Fibroblast of skin of scalp (primary cell): ENCODE data around the gene NFKBIE.

Source experiments
- DNase-seq: peaks from one replicate; pipeline ENCODE4 v3.0.0-alpha.2; 2013

NFKBIE gene

GRCh38 chr6:44297063-44298038, 32.0 kb upstream of the NFKBIE start:
- DNase-seq = peak; percentile 6

- DNase-seq = no peak
Measured at GRCh38 chr6:44294832-44295791, 29.8 kb upstream of the NFKBIE start.

- DNase-seq = no peak
Measured at GRCh38 chr6:44292661-44293365, 27.5 kb upstream of the NFKBIE start.

GRCh38 chr6:44291841-44292240, 26.5 kb upstream of the NFKBIE start:
- no peak for DNase-seq

DNA sequence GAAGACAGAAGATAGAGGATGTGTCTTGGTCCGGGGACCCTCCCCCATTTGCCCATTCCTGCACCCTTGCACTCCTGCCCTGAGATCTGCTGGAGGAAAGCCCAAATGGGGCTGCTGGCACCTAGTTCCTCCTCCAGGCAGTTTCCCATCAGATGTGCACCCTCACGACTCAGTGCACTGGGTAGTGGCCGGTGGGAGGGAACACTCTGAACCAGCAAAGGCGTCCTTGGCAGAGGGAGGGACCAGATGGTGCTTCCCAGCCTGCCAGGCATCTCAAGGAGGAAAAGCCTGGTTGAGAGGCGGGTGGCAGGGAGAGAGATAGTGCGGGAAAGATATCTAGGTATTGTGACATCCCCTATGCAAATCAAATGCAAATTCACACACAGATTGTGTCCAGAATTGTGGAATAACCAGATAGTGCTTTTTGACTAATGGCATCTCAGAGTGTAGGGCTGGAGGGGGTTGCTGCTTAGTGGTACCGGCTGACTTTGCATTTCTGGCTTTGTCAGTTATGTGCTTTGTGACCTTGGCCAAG, 24.4 kb upstream of the NFKBIE start:
- no peak for DNase-seq

DNA sequence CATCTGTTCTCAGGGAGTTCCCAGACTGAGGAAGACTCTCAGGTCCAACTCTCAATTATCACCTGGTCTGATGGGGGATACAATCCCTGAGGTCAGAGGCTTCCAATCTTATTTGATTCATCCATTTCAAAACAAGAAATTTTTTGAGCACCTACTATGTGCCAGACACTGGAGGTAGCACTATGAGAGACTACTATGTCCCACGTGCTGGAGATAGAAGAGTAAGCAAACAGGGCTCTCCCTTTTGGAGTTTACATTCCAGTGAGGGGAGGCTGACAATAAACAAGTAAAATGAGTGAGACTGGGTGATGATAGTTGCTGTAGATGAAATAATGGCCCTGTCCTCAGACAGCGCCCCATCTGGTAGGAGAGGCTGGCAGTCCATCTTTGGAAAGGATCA, 21.4 kb upstream of the NFKBIE start:
- no peak for DNase-seq

DNA sequence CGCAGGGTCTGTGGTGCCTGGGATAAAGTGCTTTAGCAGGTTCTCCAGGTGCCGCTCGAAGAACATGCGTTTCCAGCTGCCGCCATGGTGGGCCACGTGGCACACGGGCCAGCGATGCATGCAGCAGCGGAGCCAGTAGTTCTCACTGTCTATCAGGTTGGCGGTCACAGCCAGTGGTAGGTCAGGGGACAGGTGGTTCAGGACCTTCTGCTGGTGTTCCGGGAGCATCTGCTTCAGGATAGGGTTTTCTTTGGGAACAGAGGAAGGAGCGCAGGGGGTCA, 20.9 kb upstream of the NFKBIE start:
- DNase-seq = no peak

DNA sequence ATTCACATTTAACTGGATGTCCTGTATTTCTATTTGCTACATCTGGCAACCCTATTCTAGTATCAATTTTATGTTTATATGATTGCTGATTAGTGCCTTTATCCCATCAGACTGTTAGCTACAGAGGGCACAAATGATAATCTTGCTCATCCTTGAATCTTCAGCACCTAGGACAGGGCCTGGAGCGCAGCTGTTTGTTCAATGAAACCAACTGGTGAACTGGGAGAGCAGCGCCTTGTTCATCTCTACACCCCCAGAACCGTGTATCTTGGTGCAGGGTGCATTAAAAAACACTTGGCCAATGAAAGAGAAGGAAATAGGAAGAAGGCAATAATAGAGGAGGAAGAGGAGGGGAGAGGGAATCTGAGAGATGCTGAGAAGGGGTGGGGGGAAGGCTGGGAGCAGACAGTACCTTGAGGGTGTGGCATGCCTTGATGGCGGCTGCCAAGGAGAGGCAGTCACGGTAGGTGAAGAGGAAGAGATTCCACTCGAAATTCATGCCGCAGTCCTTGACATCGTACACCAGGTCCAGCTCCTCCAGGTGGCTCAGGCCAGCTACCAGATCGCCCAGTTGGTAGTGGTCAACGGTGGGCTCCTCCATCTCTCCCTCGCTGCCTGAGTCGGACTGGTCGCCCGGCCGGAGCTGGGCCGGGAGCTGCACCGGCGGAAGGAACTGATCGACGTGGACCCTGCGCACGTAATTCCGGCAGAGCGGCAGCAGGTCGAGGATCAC, 20.4 kb upstream of the NFKBIE start:
- peak; percentile 18 for DNase-seq

GRCh38 chr6:44284867-44285266, 19.5 kb upstream of the NFKBIE start:
- DNase-seq = no peak

DNA sequence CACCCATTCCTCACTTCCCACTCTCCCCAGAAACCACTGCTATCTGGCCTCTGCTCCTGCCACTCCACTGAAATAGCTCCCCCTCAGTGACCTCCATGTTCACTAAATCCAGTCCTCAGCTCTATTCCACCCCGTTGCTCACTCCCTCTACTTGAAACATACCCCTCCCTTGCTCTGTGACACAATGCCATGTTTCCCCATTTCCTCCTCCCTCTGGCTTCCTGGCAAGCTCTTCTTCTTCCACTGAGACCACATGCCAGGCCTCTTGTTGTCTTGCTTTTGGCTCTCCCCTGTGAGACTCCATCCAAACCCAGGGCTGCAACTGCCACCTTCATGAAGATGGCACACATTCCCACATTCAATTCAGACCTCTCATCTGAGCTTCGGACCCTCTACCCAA, 18.8 kb upstream of the NFKBIE start:
- no peak for DNase-seq

- peak; percentile 14 for DNase-seq
Measured at GRCh38 chr6:44278774-44279697, 13.7 kb upstream of the NFKBIE start.

- no peak for DNase-seq
Measured at GRCh38 chr6:44278315-44278714, 13.0 kb upstream of the NFKBIE start.

DNA sequence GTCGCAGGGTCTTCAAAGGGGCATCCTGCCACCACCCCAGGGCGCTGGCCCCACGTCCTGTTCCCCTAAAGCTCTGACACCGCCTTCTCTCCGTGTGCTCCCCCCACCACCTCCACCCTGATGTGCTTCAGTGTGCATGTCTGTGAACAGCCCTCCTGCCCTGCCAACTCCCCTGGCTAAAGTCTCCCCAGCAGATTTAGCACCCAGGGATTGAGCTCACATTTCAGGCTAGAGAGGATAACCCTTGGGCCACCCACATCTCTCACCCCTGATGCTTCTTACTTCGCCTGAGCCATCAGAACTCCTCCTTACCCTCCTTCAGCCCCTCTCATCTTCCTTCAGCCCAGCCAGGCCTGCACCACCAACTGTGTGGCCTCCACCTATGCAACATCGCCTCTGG, 12.4 kb upstream of the NFKBIE start:
- no peak for DNase-seq

GRCh38 chr6:44276667-44277640, 11.6 kb upstream of the NFKBIE start:
- no peak for DNase-seq

DNA sequence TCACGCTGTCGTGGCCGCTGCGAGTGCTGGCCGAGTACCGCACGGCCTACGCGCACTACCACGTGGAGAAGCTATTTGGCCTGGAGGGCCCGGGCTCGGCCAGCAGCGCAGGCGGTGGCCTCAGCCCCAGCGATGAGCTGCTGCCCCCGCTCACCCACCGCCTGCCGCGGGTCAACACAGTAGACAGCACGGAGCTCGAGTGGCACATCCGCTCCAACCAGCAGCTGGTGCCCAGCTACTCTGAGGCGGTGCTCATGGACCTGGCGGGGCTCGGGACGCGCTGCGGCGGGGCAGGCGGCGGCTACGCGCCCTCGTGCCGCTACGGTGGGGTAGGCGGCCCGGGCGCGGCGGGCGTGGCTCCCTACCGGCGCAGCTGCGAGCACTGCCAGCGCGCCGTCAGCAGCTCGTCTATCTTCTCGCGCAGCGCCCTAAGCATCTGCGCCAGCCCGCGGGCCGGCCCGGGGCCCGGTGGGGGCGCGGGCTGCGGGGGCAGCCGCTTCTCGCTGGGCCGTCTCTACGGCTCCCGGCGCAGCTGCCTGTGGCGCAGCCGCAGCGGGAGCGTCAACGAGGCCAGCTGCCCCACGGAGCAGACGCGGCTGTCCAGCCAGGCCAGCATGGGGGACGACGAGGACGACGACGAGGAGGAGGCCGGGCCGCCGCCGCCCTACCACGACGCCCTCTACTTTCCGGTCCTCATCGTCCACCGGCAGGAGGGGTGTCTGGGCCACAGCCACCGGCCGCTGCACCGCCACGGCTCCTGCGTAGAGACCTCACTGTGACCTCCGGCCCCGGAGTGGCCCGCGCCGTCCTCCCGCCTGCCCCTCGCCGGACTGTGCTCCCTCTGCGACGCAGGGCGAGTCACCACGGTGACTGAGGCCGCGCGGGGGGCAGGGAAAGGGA, 10.6 kb upstream of the NFKBIE start:
- no peak for DNase-seq

DNA sequence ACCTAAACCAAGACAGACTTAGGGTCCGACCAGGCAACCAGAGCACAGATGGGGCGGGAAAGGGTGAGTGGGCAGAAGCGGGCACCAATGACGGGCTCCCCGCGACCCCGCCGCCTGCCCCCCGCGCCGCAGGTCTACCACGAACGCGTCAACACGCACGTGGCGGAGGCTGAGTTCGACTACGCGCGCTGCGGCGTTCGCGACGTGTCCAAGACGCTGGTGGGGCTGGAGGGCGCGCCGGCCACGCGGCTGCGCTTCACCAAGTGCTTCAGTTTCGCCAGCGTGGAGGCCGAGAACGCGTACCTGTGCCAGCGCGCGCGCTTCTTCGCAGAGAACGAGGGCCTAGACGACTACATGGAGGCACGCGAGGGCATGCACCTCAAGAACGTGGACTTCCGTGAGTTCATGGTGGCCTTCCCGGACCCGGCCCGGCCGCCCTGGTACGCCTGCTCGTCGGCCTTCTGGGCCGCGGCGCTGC, 10.0 kb upstream of the NFKBIE start:
- DNase-seq = no peak

DNA sequence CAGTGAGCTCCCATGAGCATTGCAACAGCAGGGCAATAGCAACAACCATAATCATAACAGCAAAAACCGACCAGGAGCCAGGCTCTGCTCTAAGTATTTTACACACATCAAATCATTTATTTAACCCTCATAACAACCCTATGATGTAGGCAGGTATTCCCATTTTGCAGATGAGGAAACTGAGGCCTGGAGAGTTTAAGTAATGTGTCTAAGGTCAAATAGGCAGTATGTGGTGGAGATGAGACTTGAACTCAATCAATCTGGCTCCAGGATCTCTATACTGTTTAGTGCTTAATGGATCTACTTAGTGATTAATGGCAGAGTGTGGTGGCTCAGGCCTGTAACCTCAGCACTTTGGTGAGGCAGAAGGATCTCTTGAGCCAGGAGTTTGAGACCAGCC, 8.3 kb upstream of the NFKBIE start:
- no peak for DNase-seq

- DNase-seq = no peak
Measured at GRCh38 chr6:44272999-44273566, 7.7 kb upstream of the NFKBIE start.
